Fibroblast of lung (primary cell): ENCODE data around the gene ERGIC1.

ENCODE experiments used
- CTCF ChIP-seq, 2 donors: IDR thresholded peaks in 1 of 2; conservative IDR thresholded peaks in 1 of 2; 1 replicate in 1 of 2; 2 replicates in 1 of 2; pipeline ENCODE4 v1.5.1; 2011 to 2012; ENCODE audit warnings: low read length in 2 of 2, control low read depth in 1 of 2, inconsistent platforms in 1 of 2, low read depth in 1 of 2, mild to moderate bottlenecking in 1 of 2
- EZH2 ChIP-seq: IDR thresholded peaks from 2 replicates; pipeline ENCODE4 v1.5.1; 2012; ENCODE audit warnings: low read length, control low read depth, mild to moderate bottlenecking; ENCODE audit errors: missing control alignments

GRCh38 chr5:172936401-172936800 lies 102.3 kb downstream of the ERGIC1 start:
- TF ChIP-seq CTCF (conservative IDR thresholded peaks at IDR 0.05 in 1 of 2, IDR thresholded peaks at IDR 0.05 in 1 of 2; ENCODE audit: low read depth in 1 of 2, low read length in 2 of 2): no peak
- TF ChIP-seq EZH2: no peak
